ENCODE data around the gene ITGA5.

DNA sequence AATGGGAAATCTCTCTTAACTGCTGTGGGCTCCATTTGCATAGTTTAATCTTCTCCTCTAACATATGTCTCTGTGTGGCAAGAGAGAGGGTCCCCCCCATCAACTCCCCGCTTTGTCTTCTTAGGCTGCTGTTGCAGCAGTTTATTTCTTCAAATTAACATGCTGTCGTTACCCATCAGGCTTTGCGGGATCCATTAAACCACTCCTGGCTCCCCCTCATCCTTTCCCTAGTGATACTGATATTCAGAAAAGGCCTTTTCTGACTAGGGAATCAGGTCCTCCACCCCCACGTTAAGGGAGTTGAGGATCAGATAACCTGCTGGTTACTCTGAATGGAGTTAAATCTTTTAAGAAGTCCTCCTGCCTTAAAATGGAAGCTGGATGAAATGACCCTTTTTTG lies 70.0 kb downstream of the ITGA5 start:
- TF ChIP-seq, protein P1, sequence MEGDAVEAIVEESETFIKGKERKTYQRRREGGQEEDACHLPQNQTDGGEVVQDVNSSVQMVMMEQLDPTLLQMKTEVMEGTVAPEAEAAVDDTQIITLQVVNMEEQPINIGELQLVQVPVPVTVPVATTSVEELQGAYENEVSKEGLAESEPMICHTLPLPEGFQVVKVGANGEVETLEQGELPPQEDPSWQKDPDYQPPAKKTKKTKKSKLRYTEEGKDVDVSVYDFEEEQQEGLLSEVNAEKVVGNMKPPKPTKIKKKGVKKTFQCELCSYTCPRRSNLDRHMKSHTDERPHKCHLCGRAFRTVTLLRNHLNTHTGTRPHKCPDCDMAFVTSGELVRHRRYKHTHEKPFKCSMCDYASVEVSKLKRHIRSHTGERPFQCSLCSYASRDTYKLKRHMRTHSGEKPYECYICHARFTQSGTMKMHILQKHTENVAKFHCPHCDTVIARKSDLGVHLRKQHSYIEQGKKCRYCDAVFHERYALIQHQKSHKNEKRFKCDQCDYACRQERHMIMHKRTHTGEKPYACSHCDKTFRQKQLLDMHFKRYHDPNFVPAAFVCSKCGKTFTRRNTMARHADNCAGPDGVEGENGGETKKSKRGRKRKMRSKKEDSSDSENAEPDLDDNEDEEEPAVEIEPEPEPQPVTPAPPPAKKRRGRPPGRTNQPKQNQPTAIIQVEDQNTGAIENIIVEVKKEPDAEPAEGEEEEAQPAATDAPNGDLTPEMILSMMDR (conservative IDR thresholded peaks at IDR 0.05; ENCODE audit: low read depth, low read length) = no peak
- TF ChIP-seq EZH2 (IDR thresholded peaks at IDR 0.05; ENCODE audit: low read length, unreplicated experiment) = no peak
